ENCODE measurements around the gene COMMD1. TPM values are rescaled to one million over a fixed set of nuclear protein-coding genes. Genes with fewer than 3 reads are reported as not detected.

COMMD1 gene
- 47.1 and 49.5 TPM in 2 replicates for total RNA-seq

DNA sequence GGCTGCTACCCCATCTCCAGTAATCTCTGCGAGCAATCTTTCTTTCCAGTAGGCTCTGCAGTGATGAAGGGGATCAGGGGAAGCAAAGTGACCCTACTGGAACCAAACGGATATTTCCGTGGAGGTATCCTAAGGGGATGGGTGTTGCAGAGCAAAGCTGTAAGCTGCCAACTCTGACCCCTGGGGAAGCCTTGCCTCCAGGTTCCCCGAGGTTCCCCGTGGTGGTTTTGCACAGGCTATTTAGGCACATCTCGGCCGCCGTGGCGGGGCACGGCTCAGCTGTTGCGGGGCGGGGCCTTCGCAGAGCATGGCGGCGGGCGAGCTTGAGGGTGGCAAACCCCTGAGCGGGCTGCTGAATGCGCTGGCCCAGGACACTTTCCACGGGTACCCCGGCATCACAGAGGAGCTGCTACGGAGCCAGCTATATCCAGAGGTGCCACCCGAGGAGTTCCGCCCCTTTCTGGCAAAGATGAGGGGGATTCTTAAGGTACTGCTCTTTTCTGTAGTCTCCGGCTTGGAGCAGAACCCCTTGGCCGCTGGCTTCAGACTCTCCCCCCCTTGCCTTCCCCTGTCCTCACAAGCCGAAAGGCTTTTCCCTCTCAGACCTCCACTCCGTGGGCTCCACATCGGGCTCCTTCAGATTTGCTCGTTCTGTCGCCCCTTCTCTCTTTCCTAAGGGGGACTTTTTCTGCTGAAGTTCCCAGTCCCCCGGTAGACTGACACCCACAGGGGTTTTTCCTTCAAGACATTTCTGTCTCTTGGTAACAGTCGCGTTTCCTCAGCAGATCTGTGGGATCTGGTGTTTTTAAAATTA, at the start of gene COMMD1:
Gene COMMD1 (plus strand): TSS at position 303 of the 814 bp plus-strand sequence. CDS start 5 bp downstream, at position 308.

GRCh38 chr2:61888267-61889055, 17.0 kb upstream of the COMMD1 start, which contains the start of gene CCT4:
Gene CCT4, minus strand, starts transcription at chr2:61888656. Its CDS starts 149 bp downstream, at chr2:61888507.

Other genes with a start within 250 kb of the COMMD1 start
- 1.3 and 3.8 TPM in 2 replicates for gene FAM161A, start 51.6 kb upstream of the COMMD1 start, total RNA-seq
- gene CCT4, start 17.0 kb upstream of the COMMD1 start, total RNA-seq: 282 and 301 TPM in 2 replicates